ENCODE data around the gene SORBS1. TPM values are rescaled to one million over a fixed set of nuclear protein-coding genes. Genes with fewer than 3 reads are reported as not detected.

The SORBS1 gene
- total RNA-seq, 1 donor from 2014 or later = 58.2 TPM

- Histone ChIP-seq H3K36me3 (peaks cover 7% of the 10 kb centered on the region), H3K27ac (no peak overlapping the region), H3K27me3 (ENCODE audit: low read depth) (no peaks in the 10 kb centered on the region), H3K4me3 (no peak overlapping the region), H3K4me1 (peaks cover 27% of the 10 kb centered on the region), H3K9me3 (no peaks in the 10 kb centered on the region)
- ATAC-seq = peak; percentile 59 to 69
- TF ChIP-seq CTCF (IDR thresholded peaks at IDR 0.05) = no peak
- peak; percentile 60 for DNase-seq
- intact Hi-C loops (cut with DNase I) = no loop called here
Observed at GRCh38 chr10:95327367-95327766, 233.8 kb downstream of the SORBS1 start.

GRCh38 chr10:95326396-95326795 lies 234.8 kb downstream of the SORBS1 start:
- intact Hi-C loops (cut with DNase I) = no loop called here
- Histone ChIP-seq H3K36me3 (peaks cover 17% of the 10 kb centered on the region), H3K4me1 (peaks cover 27% of the 10 kb centered on the region), H3K4me3 (no peak overlapping the region), H3K27me3 (ENCODE audit: low read depth) (no peaks in the 10 kb centered on the region), H3K27ac (no peak overlapping the region), H3K9me3 (no peaks in the 10 kb centered on the region)
- no peak for DNase-seq
- no peak for TF ChIP-seq CTCF (IDR thresholded peaks at IDR 0.05)
- no peak for ATAC-seq

GRCh38 chr10:95325863-95326262 lies 235.3 kb downstream of the SORBS1 start:
- ATAC-seq = no peak
- no peak overlapping the region for H3K27ac ChIP-seq
- peaks cover 19% of the 10 kb centered on the region for H3K36me3 ChIP-seq

GRCh38 chr10:95324436-95325268 lies 236.5 kb downstream of the SORBS1 start:
- no peak overlapping the region for H3K4me3 ChIP-seq
- no peaks in the 10 kb centered on the region for H3K27me3 ChIP-seq (ENCODE audit: low read depth)
- no peaks in the 10 kb centered on the region for H3K9me3 ChIP-seq
- H3K27ac ChIP-seq = no peak overlapping the region
- no peak for TF ChIP-seq CTCF (IDR thresholded peaks at IDR 0.05)
- no peak for DNase-seq
- ATAC-seq = no peak
- peaks cover 12% of the 10 kb centered on the region for H3K4me1 ChIP-seq
- intact Hi-C loops (cut with DNase I) = no loop called here
- peaks cover 19% of the 10 kb centered on the region for H3K36me3 ChIP-seq

More at GRCh38 chr10:95325863-95326262, 235.3 kb downstream of the SORBS1 start:
- no peak for TF ChIP-seq CTCF (IDR thresholded peaks at IDR 0.05)
- peaks cover 23% of the 10 kb centered on the region for H3K4me1 ChIP-seq
- DNase-seq = no peak
- no peaks in the 10 kb centered on the region for H3K9me3 ChIP-seq
- no peaks in the 10 kb centered on the region for H3K27me3 ChIP-seq (ENCODE audit: low read depth)
- intact Hi-C loops (cut with DNase I) = no loop called here
- no peak overlapping the region for H3K4me3 ChIP-seq

GRCh38 chr10:95321554-95322301 lies 239.4 kb downstream of the SORBS1 start:
- H3K9me3 ChIP-seq = no peaks in the 10 kb centered on the region
- intact Hi-C loops (cut with DNase I) = no loop called here
- H3K36me3 ChIP-seq = peaks cover 19% of the 10 kb centered on the region
- no peaks in the 10 kb centered on the region for H3K27me3 ChIP-seq (ENCODE audit: low read depth)
- H3K4me3 ChIP-seq = no peak overlapping the region
- no peak for TF ChIP-seq CTCF (IDR thresholded peaks at IDR 0.05)
- H3K27ac ChIP-seq = no peak overlapping the region
- no peaks in the 10 kb centered on the region for H3K4me1 ChIP-seq
- DNase-seq (no peak), ATAC-seq (no peak)

Data from lower lobe of right lung (tissue), 2 donors.